Ishikawa (cell line): ENCODE measurements around the gene DAAM1.

Experiments used
- CEBPB ChIP-seq: IDR thresholded peaks from 2 replicates; pipeline ENCODE4 v1.6.1; 2012
- MAX ChIP-seq: IDR thresholded peaks from 2 replicates; pipeline ENCODE4 v1.6.1; 2012
- RAD21 ChIP-seq: IDR thresholded peaks from 2 replicates; pipeline ENCODE4 v1.6.1; 2012; ENCODE audit warnings: low read depth
- REST ChIP-seq: IDR thresholded peaks from 2 replicates; pipeline ENCODE4 v1.6.1; 2012; ENCODE audit warnings: low read depth, mild to moderate bottlenecking
- TAF1 ChIP-seq: IDR thresholded peaks from 2 replicates; pipeline ENCODE4 v1.6.1; 2012; ENCODE audit warnings: low read depth, mild to moderate bottlenecking
- TCF12 ChIP-seq: IDR thresholded peaks from 2 replicates; pipeline ENCODE4 v1.6.1; 2012; ENCODE audit warnings: low read depth
- TEAD4 ChIP-seq: IDR thresholded peaks from 2 replicates; pipeline ENCODE4 v1.6.1; 2012
- YY1 ChIP-seq: IDR thresholded peaks from 2 replicates; pipeline ENCODE4 v1.6.1; 2012; ENCODE audit warnings: low read depth
- ZBTB7A ChIP-seq: IDR thresholded peaks from 2 replicates; pipeline ENCODE4 v1.6.1; 2012; ENCODE audit warnings: low read depth

GRCh38 chr14:59140106-59140843 lies 48.2 kb upstream of the DAAM1 start:
- TF ChIP-seq CEBPB, result no peak
- TF ChIP-seq MAX, result no peak
- TF ChIP-seq REST, result no peak
- TF ChIP-seq TEAD4, result no peak
- TF ChIP-seq TAF1, result no peak
- TF ChIP-seq ZBTB7A, result no peak
- no peak for TF ChIP-seq RAD21
- TF ChIP-seq YY1, result no peak
- no peak for TF ChIP-seq TCF12
